ENCODE measurements around the gene GPR161. TPM values are rescaled to one million over a fixed set of nuclear protein-coding genes. Genes with fewer than 3 reads are reported as not detected.
"Not testable (repeated sequence)": the region's sequence is repeated elsewhere in the genome, so short reads cannot be mapped to it uniquely, and the experiment has no call there.

GPR161 gene
- total RNA-seq, 1 donor from 2014 or later, result 0.41 TPM

DNA sequence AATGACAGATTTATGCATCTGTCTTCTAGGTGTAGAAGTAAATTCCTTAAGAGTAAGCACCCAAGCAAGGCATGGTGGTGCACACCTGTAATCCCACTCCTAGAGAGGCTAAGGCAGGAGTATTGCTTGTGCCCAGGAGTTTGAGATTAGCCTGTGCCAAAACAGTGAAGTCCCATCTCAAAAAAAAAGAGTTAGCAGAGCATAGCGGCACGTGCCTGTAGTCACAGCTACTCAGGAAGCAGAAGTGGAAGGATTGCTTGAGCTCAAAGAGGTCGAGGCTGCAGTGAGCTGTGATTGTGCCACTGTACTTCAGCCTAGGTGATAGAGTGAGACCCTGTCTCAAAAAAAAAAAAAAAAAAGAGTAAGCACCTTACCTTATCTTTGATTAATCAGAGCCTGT is 26.9 kb upstream of the GPR161 start:
- no peak for DNase-seq (ENCODE audit: low spot score)
- intact Hi-C loops (cut with micrococcal nuclease), result no loop called here
- Mint-ChIP-seq H3K4me3 (no peak overlapping the region), H3K4me1 (ENCODE audit: low read depth) (no peaks in the 10 kb centered on the region), H3K9me3 (peaks cover 22% of the 10 kb centered on the region), H3K27ac (no peak overlapping the region), H3K27me3 (ENCODE audit: insufficient read depth) (peaks cover under 1% of the 10 kb centered on the region), H3K36me3 (ENCODE audit: low read depth) (no peaks in the 10 kb centered on the region)

DNA sequence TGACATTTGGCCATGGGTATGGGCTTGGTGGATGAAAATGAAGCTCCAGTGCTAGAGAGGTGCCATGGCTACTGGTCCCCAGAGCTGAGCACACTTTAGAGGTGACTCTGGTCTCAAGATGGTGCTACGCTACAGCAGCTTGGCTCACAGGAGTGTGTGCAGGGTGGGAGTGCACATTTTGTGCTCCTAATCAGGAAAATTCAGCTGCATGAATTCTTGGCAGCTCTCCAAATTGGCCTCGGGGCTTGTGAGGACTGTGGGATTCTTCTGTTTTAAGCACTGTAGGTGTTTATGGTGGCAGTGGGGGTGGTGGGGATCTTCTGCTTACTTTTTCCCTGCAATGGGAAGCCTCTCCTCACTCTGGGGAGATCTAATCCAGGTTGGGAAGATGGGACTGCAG is 24.7 kb upstream of the GPR161 start:
- no peak for DNase-seq (ENCODE audit: low spot score)
- H3K4me1 Mint-ChIP-seq (ENCODE audit: low read depth), result no peaks in the 10 kb centered on the region
- peaks cover 1% of the 10 kb centered on the region for H3K36me3 Mint-ChIP-seq (ENCODE audit: low read depth)
- peaks cover 3% of the 10 kb centered on the region for H3K27me3 Mint-ChIP-seq (ENCODE audit: insufficient read depth)
- H3K27ac Mint-ChIP-seq, result no peak overlapping the region
- no peak overlapping the region for H3K4me3 Mint-ChIP-seq
- H3K9me3 Mint-ChIP-seq, result peaks cover 32% of the 10 kb centered on the region
- intact Hi-C loops (cut with micrococcal nuclease), result no loop called here

DNA sequence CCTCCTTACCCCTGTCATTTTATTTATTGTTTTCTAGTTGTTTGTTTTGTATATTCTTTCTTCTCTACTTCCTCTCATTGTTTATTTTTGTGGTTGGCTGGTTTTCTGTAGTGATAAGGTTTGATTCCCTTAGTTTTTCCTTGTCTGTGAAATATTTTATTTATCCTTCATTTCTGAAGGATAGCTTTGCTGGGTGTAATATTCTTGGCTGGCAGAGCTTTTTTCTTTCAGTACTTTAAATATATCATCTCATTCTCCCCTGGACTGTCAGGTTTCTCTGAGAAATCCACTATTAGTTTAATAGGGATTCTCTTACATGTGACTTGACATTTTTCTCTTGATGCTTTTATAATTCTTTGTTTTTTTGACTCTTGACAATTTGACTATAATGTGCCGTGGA is 23.2 kb upstream of the GPR161 start:
- peaks cover 32% of the 10 kb centered on the region for H3K9me3 Mint-ChIP-seq
- H3K27me3 Mint-ChIP-seq (ENCODE audit: insufficient read depth), result peaks cover 3% of the 10 kb centered on the region

DNA sequence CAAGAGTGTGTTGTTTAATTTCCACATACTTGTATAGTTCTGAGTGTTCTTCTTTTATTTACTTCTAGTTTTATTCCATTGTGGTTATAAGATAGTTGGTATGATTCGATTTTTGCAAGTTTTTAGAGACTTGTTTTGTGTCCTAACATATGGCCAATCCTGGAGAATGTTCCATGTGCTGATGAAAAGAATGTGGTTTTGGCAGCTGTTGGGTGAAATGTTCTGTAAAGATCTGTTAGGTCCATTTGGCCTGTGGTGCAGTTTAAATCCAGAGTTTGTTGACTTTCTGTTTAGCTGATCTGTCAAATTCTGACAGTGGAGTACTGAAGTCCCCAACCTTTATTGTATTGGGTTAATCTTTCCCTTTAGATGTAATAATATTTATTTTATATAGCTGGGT is 22.5 kb upstream of the GPR161 start:
- H3K4me3 Mint-ChIP-seq, result no peak overlapping the region
- intact Hi-C loops (cut with micrococcal nuclease), result no loop called here

More for the DNA sequence above, 23.2 kb upstream of the GPR161 start:
- Mint-ChIP-seq H3K4me3 (no peak overlapping the region), H3K27ac (no peak overlapping the region), H3K4me1 (ENCODE audit: low read depth) (no peaks in the 10 kb centered on the region), H3K36me3 (ENCODE audit: low read depth) (peaks cover 1% of the 10 kb centered on the region)
- no peak for DNase-seq (ENCODE audit: low spot score)
- intact Hi-C loops (cut with micrococcal nuclease), result no loop called here

DNA sequence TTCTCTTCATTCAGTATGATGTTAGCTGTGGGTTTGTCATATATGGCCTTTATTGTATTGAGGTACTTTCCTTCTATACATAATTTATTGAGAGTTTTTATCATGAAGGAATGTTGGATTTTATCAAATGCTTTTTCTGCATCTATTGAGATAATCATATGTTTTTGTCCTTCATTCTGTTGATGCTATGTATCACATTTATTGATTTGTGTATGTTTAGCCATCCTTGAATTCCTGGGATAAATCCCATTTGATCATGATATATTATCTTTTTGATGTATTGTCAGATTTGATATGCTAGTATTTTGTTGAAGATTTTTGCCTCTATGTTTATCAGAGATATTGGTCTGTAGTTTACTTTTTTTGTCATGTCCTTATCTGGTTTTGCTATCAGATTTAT is 20.9 kb upstream of the GPR161 start:
- H3K27ac Mint-ChIP-seq, result no peak overlapping the region
- peaks cover 32% of the 10 kb centered on the region for H3K9me3 Mint-ChIP-seq
- no peak for DNase-seq (ENCODE audit: low spot score)
- intact Hi-C loops (cut with micrococcal nuclease), result no loop called here
- H3K27me3 Mint-ChIP-seq (ENCODE audit: insufficient read depth), result peaks cover 7% of the 10 kb centered on the region
- H3K4me1 Mint-ChIP-seq (ENCODE audit: low read depth), result no peaks in the 10 kb centered on the region
- no peak overlapping the region for H3K4me3 Mint-ChIP-seq
- peaks cover 1% of the 10 kb centered on the region for H3K36me3 Mint-ChIP-seq (ENCODE audit: low read depth)

More for the DNA sequence above, 22.5 kb upstream of the GPR161 start:
- Mint-ChIP-seq H3K4me1 (ENCODE audit: low read depth) (no peaks in the 10 kb centered on the region), H3K27me3 (ENCODE audit: insufficient read depth) (peaks cover 3% of the 10 kb centered on the region), H3K36me3 (ENCODE audit: low read depth) (peaks cover 1% of the 10 kb centered on the region), H3K27ac (no peak overlapping the region), H3K9me3 (peaks cover 32% of the 10 kb centered on the region)
- DNase-seq (ENCODE audit: low spot score), result no peak

DNA sequence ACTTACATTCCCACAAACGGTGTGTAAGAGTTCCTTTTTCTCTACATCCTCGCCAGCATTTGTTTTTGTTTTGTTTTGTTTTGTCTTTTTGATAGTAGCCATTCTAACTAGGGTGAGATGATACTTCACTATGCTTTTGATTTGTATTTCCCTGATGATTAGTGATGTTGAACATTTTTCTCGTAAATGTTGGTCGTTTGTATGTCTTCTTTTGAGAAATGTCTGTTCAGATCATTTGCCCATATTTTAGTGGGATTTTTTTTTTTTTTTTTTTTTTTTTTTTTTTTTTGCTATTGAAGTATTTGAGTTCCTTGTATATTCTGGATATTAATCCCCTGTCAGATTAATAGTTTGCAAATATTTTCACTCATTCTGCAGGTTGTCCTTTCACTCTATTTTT is 19.2 kb upstream of the GPR161 start:
- intact Hi-C loops (cut with micrococcal nuclease), result no loop called here
- Mint-ChIP-seq H3K36me3 (ENCODE audit: low read depth) (peaks cover 1% of the 10 kb centered on the region), H3K4me3 (no peak overlapping the region), H3K27ac (no peak overlapping the region), H3K4me1 (ENCODE audit: low read depth) (no peaks in the 10 kb centered on the region), H3K9me3 (peaks cover 28% of the 10 kb centered on the region), H3K27me3 (ENCODE audit: insufficient read depth) (peaks cover 8% of the 10 kb centered on the region)
- DNase-seq (ENCODE audit: low spot score), result no peak

DNA sequence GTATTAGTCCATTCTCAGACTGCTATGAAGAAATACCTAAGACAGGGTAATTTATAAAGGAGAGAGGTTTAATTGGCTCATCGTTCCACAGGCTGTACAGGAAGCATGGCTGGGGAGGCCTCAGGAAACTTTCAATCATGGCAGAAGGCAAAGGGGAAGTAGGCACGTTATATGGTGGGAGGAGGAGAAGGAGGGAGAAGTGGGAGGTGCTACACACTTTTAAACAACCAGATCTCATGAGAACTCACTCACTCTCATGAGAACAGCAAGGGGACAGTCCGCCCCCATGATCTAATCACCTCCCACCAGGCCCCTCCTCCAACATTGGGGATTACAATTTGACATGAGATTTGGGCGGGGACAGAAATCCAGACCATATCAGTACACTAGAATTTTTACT is 18.0 kb upstream of the GPR161 start:
- H3K9me3 Mint-ChIP-seq, result peaks cover 16% of the 10 kb centered on the region

DNA sequence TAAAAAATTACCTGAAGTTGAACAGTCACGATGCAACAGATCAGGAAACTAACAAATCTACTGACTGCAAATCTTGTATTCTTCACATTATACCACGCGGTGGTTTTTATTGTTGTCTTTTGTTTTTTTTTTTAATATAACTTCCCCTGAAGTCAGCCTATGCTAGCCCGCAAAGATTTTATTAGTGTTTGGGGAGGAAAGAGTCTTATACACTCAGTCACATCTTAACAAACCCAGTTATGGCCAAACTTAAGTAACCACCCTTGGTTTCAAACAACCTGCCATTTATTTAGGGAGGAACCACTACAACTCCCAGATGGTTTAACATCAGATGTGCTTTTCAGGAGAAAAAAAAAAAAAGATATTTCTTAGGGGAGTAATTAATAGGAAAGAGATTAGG is 15.2 kb upstream of the GPR161 start:
- Mint-ChIP-seq H3K4me3 (no peak overlapping the region), H3K27ac (no peak overlapping the region), H3K27me3 (ENCODE audit: insufficient read depth) (peaks cover 8% of the 10 kb centered on the region), H3K4me1 (ENCODE audit: low read depth) (peaks cover 5% of the 10 kb centered on the region), H3K9me3 (no peaks in the 10 kb centered on the region), H3K36me3 (ENCODE audit: low read depth) (no peaks in the 10 kb centered on the region)
- intact Hi-C loops (cut with micrococcal nuclease), result no loop called here
- DNase-seq (ENCODE audit: low spot score), result no peak

More for the DNA sequence above, 18.0 kb upstream of the GPR161 start:
- H3K36me3 Mint-ChIP-seq (ENCODE audit: low read depth); H3K27me3 Mint-ChIP-seq (ENCODE audit: insufficient read depth); intact Hi-C loops (cut with micrococcal nuclease); H3K4me1 Mint-ChIP-seq (ENCODE audit: low read depth); DNase-seq (ENCODE audit: low spot score); H3K27ac Mint-ChIP-seq; H3K4me3 Mint-ChIP-seq: not testable (repeated sequence)

DNA sequence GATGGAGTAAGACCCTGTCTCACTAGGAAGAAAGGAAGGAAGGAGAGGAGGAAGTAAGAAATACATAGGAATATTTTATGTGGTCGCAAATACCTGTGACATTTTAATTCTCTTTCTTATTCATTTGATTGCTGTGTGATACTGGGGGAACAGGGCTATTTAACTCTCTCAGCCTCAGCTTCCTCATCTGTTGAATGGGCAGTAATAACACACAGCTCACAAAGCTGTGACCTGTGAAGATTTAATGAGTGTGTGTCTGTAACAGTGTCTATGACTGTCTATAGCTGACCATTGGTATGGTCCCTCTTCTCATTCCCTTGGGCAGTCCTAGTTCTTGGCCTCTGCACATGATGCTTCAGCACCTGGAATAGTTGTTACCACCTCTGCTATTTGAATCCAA is 13.6 kb upstream of the GPR161 start:
- no peaks in the 10 kb centered on the region for H3K9me3 Mint-ChIP-seq
- H3K27me3 Mint-ChIP-seq (ENCODE audit: insufficient read depth), result peaks cover 5% of the 10 kb centered on the region
- intact Hi-C loops (cut with micrococcal nuclease), result no loop called here
- no peak overlapping the region for H3K4me3 Mint-ChIP-seq
- H3K27ac Mint-ChIP-seq, result no peak overlapping the region
- no peaks in the 10 kb centered on the region for H3K36me3 Mint-ChIP-seq (ENCODE audit: low read depth)
- H3K4me1 Mint-ChIP-seq (ENCODE audit: low read depth), result peaks cover 11% of the 10 kb centered on the region
- DNase-seq (ENCODE audit: low spot score), result no peak

DNA sequence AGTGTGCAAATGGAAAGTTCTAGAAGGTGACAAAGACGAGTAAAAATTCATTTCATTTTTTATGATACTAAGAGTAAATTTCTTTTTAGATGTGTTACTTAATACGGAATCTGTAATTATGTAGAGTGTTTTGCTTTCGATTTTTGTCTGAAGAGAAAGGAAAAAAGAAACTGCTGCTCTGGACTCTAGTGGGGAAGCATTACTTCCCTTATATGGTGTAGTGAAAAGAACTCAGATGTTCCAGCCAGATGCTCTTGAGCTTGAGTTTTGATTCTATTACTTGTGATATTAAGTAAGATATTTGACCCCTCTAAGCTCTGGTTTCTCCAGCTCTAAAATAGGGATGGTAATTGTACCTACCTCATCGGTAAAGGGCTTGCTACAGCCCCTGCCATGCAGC is 12.2 kb upstream of the GPR161 start:
- no peak overlapping the region for H3K27ac Mint-ChIP-seq
- H3K9me3 Mint-ChIP-seq, result no peaks in the 10 kb centered on the region
- DNase-seq (ENCODE audit: low spot score), result no peak
- intact Hi-C loops (cut with micrococcal nuclease), result no loop called here
- no peak overlapping the region for H3K4me3 Mint-ChIP-seq
- peaks cover 6% of the 10 kb centered on the region for H3K27me3 Mint-ChIP-seq (ENCODE audit: insufficient read depth)
- peaks cover 15% of the 10 kb centered on the region for H3K4me1 Mint-ChIP-seq (ENCODE audit: low read depth)
- no peaks in the 10 kb centered on the region for H3K36me3 Mint-ChIP-seq (ENCODE audit: low read depth)

DNA sequence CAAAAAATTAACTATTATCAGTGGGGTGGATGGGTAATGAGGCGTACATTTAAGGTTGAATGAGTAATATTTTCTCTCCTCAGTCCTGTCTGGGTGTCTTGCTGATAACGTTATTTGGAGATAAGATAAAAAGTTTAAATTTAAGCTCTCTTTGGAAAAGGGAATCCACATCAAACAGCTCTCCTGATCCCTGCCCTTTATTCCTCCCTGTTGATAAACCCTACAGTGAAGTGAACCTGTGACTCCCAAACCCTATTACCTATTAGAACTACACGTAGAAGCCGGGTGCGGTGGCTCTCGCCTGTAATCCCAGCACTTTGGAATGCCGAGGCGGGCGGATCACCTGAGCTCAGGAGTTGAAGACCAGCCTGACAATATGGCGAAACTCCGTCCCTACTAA is 9.9 kb upstream of the GPR161 start:
- intact Hi-C loops (cut with micrococcal nuclease), result no loop called here
- no peak for DNase-seq (ENCODE audit: low spot score)
- Mint-ChIP-seq H3K27me3 (ENCODE audit: insufficient read depth) (peaks cover 9% of the 10 kb centered on the region), H3K27ac (no peak overlapping the region), H3K4me1 (ENCODE audit: low read depth) (peaks cover 15% of the 10 kb centered on the region), H3K9me3 (no peaks in the 10 kb centered on the region), H3K4me3 (no peak overlapping the region), H3K36me3 (ENCODE audit: low read depth) (no peaks in the 10 kb centered on the region)

DNA sequence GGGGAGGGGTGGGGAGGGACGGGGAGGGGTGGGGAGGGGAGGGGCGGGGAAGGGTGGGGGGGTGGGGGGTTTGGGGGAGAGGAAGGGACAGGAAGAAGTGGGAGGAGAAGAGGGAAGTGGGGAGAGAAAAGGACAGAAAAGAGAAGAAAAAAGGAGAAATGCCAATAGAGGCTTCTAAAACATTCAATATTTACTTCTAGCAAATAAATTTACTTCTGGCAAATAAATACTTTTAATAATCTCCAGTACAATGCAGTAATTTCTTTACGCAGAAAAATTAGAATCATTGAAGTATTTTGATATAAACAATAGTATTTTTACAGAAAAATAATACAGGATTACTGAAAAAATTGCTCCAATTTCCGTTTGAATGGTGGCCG is 9.4 kb upstream of the GPR161 start:
- peaks cover 10% of the 10 kb centered on the region for H3K27me3 Mint-ChIP-seq (ENCODE audit: insufficient read depth)
- intact Hi-C loops (cut with micrococcal nuclease), result no loop called here
- peaks cover 15% of the 10 kb centered on the region for H3K4me1 Mint-ChIP-seq (ENCODE audit: low read depth)

DNA sequence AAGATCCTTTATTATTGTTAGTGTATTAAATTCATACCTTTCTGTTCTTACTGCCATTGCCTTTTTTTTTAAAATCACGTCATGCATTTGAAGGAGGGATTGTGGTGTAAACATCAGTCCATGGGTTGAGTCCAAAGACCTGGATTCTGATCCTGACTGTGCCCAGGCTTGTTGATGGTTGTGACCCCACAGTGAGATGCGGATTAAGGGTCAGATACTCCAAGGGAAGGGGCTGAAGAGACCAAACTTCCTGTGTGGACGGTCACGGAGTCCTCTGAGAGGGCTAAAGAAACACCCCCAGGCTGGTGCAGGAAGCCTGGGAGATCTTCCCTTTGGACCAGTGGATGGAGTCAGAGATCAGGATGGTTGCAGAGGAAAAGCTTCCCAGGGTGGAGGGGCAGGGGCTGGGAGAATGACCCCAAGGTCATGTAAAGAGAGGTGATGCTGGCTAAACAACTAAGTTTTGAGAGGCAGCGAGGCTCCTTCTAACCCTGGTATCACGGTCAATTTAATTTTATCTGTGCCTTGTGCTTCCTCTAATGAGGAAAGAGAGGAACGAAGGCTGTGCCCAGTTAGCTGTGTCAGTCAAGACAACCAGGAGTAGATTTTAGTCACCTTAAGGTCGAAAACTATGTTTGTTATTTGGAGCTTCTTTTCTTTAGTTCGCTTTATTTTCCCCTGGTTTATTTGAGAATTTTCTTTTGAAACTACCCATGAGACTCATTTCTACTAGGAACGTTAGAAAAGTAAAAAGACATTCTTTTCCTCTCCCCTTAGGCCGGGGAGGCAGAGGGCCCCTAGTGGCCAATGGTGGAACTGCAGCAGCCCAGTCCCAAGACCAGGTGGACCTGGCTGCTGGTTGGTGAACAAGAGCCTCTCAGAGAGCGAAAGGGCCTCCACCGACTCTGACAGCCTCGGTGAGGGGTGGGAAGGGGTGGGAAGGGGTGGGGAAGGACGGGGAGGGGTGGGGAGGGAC is 8.7 kb upstream of the GPR161 start:
- Mint-ChIP-seq H3K27me3 (ENCODE audit: insufficient read depth) (peaks cover 12% of the 10 kb centered on the region), H3K27ac (no peak overlapping the region), H3K4me3 (no peak overlapping the region), H3K4me1 (ENCODE audit: low read depth) (peaks cover 15% of the 10 kb centered on the region), H3K36me3 (ENCODE audit: low read depth) (no peaks in the 10 kb centered on the region), H3K9me3 (no peaks in the 10 kb centered on the region)
- DNase-seq (ENCODE audit: low spot score), result peak; percentile 72
- intact Hi-C loops (cut with micrococcal nuclease), result loop anchor here (2.0 kb wide), 1 partner anchor 61 kb away; no protein-coding TSS in a partner anchor

More for the DNA sequence above, 9.4 kb upstream of the GPR161 start:
- Mint-ChIP-seq H3K27ac (no peak overlapping the region), H3K4me3 (no peak overlapping the region), H3K36me3 (ENCODE audit: low read depth) (no peaks in the 10 kb centered on the region), H3K9me3 (no peaks in the 10 kb centered on the region)
- DNase-seq (ENCODE audit: low spot score), result no peak
